ENCODE data around the gene REEP1. TPM values are rescaled to one million over a fixed set of nuclear protein-coding genes. Genes with fewer than 3 reads are reported as not detected.

REEP1 gene
- total and polyA plus RNA-seq, 9 of the 15 experiments (the other 6 are each of a cell fraction or from before 2014, with no cell fraction given) = 0.11 to 0.67 (median 0.13) TPM

DNA sequence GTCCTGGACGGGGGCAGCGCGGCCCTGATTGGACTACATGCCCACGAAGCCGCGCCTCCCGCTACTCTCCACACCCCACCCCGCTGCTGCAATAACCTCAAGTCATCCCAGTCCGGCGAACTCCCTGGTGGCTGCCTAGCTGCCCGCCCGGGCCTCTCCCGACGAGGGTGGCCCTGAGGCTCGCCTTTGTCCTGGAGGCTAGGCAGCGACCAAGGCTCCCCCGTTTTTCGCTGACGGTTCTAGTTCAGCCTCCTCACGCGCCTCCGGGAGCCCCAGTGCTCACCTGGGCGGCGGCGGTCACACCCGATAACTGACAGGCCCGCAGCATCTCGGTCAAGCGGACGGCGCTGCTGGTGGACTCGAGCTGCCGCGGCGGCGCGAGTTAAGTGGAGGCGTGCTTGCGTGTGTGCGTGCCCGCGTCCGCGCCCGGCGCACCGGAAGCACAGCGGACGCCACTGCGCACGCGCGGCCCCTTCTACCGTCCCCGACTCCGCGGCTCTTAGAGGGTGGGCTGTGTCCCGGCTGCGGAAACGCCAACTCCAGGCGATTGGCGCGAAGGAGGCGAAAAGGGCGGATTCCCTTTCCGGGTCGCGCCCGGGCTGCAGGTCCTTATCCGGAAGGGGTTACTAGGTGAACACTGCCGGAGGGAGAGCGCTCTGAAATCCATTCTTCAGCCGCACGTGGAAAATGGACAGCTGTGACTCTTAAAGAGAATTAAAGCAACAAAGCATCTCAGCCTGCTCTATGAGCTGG lies 142.2 kb downstream of the REEP1 start, which contains the start of gene IMMT (continued):
- TF ChIP-seq, protein P1, sequence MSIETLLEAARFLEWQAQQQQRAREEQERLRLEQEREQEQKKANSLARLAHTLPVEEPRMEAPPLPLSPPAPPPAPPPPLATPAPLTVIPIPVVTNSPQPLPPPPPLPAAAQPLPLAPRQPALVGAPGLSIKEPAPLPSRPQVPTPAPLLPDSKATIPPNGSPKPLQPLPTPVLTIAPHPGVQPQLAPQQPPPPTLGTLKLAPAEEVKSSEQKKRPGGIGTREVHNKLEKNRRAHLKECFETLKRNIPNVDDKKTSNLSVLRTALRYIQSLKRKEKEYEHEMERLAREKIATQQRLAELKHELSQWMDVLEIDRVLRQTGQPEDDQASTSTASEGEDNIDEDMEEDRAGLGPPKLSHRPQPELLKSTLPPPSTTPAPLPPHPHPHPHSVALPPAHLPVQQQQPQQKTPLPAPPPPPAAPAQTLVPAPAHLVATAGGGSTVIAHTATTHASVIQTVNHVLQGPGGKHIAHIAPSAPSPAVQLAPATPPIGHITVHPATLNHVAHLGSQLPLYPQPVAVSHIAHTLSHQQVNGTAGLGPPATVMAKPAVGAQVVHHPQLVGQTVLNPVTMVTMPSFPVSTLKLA (conservative IDR thresholded peaks at IDR 0.05) = peak; percentile 82 to 92
- TF ChIP-seq ZNF143 (CRISPR knock-in tag; IDR thresholded peaks at IDR 0.05) (no peak; the same call in 1 of the 2 replicates), SLC30A9 (CRISPR knock-in tag; IDR thresholded peaks at IDR 0.05) (no peak), SP2 (IDR thresholded peaks at IDR 0.05; ENCODE audit: extremely low read depth, low read depth, low read length, poor library complexity, severe bottlenecking) (no peak), MAFK (IDR thresholded peaks at IDR 0.05; ENCODE audit: low read length) (peak; percentile 35), DDX20 (tag; IDR thresholded peaks at IDR 0.05; ENCODE audit: low read depth) (no peak), ZNF165 (CRISPR knock-in tag; IDR thresholded peaks at IDR 0.05; ENCODE audit: borderline replicate concordance) (no peak), RUNX1 (IDR thresholded peaks at IDR 0.05; ENCODE audit: low read depth) (0 out of 2 replicates have a peak, but pooled peaks have one; percentile 10), ESRRA (IDR thresholded peaks at IDR 0.05; ENCODE audit: borderline replicate concordance, low read depth) (peak; percentile 87), FOXA1 (IDR thresholded peaks at IDR 0.05; ENCODE audit: borderline replicate concordance) (no peak), CHD2 (IDR thresholded peaks at IDR 0.05; ENCODE audit: low read depth, low read length) (no peak; the same call in 1 of the 2 replicates), ZNF133 (CRISPR knock-in tag; IDR thresholded peaks at IDR 0.05) (0 out of 2 replicates have a peak, but pooled peaks have one; percentile 75), CREM (IDR thresholded peaks at IDR 0.05; ENCODE audit: low read depth) (peak; percentile 81), GTF2F1 (IDR thresholded peaks at IDR 0.05; ENCODE audit: low read depth, low read length) (0 out of 2 replicates have a peak, but pooled peaks have one; percentile 80), PCBP1 (IDR thresholded peaks at IDR 0.05; ENCODE audit: low read depth, low read length, poor library complexity, severe bottlenecking) (peak; percentile 43)
- TF ChIP-seq, protein P2, sequence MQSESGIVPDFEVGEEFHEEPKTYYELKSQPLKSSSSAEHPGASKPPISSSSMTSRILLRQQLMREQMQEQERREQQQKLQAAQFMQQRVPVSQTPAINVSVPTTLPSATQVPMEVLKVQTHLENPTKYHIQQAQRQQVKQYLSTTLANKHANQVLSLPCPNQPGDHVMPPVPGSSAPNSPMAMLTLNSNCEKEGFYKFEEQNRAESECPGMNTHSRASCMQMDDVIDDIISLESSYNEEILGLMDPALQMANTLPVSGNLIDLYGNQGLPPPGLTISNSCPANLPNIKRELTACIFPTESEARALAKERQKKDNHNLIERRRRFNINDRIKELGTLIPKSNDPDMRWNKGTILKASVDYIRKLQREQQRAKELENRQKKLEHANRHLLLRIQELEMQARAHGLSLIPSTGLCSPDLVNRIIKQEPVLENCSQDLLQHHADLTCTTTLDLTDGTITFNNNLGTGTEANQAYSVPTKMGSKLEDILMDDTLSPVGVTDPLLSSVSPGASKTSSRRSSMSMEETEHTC (IDR thresholded peaks at IDR 0.05) = 0 out of 2 replicates have a peak, but pooled peaks have one; percentile 13
- TF ChIP-seq, protein P3, sequence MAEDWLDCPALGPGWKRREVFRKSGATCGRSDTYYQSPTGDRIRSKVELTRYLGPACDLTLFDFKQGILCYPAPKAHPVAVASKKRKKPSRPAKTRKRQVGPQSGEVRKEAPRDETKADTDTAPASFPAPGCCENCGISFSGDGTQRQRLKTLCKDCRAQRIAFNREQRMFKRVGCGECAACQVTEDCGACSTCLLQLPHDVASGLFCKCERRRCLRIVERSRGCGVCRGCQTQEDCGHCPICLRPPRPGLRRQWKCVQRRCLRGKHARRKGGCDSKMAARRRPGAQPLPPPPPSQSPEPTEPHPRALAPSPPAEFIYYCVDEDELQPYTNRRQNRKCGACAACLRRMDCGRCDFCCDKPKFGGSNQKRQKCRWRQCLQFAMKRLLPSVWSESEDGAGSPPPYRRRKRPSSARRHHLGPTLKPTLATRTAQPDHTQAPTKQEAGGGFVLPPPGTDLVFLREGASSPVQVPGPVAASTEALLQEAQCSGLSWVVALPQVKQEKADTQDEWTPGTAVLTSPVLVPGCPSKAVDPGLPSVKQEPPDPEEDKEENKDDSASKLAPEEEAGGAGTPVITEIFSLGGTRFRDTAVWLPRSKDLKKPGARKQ (CRISPR knock-in tag; IDR thresholded peaks at IDR 0.05) = no peak
- TF ChIP-seq, protein P4, sequence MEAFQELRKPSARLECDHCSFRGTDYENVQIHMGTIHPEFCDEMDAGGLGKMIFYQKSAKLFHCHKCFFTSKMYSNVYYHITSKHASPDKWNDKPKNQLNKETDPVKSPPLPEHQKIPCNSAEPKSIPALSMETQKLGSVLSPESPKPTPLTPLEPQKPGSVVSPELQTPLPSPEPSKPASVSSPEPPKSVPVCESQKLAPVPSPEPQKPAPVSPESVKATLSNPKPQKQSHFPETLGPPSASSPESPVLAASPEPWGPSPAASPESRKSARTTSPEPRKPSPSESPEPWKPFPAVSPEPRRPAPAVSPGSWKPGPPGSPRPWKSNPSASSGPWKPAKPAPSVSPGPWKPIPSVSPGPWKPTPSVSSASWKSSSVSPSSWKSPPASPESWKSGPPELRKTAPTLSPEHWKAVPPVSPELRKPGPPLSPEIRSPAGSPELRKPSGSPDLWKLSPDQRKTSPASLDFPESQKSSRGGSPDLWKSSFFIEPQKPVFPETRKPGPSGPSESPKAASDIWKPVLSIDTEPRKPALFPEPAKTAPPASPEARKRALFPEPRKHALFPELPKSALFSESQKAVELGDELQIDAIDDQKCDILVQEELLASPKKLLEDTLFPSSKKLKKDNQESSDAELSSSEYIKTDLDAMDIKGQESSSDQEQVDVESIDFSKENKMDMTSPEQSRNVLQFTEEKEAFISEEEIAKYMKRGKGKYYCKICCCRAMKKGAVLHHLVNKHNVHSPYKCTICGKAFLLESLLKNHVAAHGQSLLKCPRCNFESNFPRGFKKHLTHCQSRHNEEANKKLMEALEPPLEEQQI (IDR thresholded peaks at IDR 0.05) = peak; percentile 17; the same call in 1 of the 2 replicates
- TF ChIP-seq, protein P5, sequence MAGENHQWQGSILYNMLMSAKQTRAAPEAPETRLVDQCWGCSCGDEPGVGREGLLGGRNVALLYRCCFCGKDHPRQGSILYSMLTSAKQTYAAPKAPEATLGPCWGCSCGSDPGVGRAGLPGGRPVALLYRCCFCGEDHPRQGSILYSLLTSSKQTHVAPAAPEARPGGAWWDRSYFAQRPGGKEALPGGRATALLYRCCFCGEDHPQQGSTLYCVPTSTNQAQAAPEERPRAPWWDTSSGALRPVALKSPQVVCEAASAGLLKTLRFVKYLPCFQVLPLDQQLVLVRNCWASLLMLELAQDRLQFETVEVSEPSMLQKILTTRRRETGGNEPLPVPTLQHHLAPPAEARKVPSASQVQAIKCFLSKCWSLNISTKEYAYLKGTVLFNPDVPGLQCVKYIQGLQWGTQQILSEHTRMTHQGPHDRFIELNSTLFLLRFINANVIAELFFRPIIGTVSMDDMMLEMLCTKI (IDR thresholded peaks at IDR 0.05; ENCODE audit: partially characterized antibody) = no peak
